Frontal cortex (tissue), 1 donor: ENCODE data around the gene ACYP1. TPM values are rescaled to one million over a fixed set of nuclear protein-coding genes. Genes with fewer than 3 reads are reported as not detected.

Experiments used
- small RNA-seq: library from RNA; depleted of rRNA; stranded (forward); fragments of <200 nt; gene quantifications from one replicate; pipeline ENCODE3, GENCODE V24; 2014
- total RNA-seq: library from RNA; depleted of rRNA; stranded (reverse); fragments of >200 nt; gene quantifications from one replicate; pipeline ENCODE4 v1.2.3, GENCODE V29; 2014

The ACYP1 gene
- total RNA-seq, 1 donor from 2014 or later = 17.9 TPM

Small RNAs within 50 kb of the gene (small RNA-seq; reads per million reads assigned to genes)
- gene RNU6-689P = not detected

Other genes with a start within 250 kb of the ACYP1 start
- not detected for gene PROX2, start 187.9 kb downstream of the ACYP1 start, total RNA-seq
- 28.5 TPM for gene DLST, start 182.1 kb downstream of the ACYP1 start, total RNA-seq
- gene RPS6KL1, start 140.8 kb downstream of the ACYP1 start, total RNA-seq = 23.6 TPM
- 2.9 TPM for gene PGF, start 108.4 kb downstream of the ACYP1 start, total RNA-seq
- 26.5 TPM for gene EIF2B2, start 61.1 kb downstream of the ACYP1 start, total RNA-seq
- 79.1 TPM for gene MLH3, start 12.6 kb downstream of the ACYP1 start, total RNA-seq
- 2.4 TPM for gene ZC2HC1C, start 5.6 kb upstream of the ACYP1 start, total RNA-seq
- 20.0 TPM for gene NEK9, start 63.0 kb upstream of the ACYP1 start, total RNA-seq
- gene TMED10, start 112.6 kb upstream of the ACYP1 start, total RNA-seq = 108 TPM
- 15.1 TPM for gene FOS, start 214.8 kb upstream of the ACYP1 start, total RNA-seq